OCI-LY7 (cell line): ENCODE results near the gene FNDC3B. TPM values are rescaled to one million over a fixed set of nuclear protein-coding genes. Genes with fewer than 3 reads are reported as not detected.
A peak's percentile ranks its signal among the peaks of the same experiment; 100 is the strongest.

Source experiments
- BruUV-seq: library from RNA; stranded (reverse); fragments of 400-500 nt; replicated peaks from 2 replicates; lab custom pipeline; 2021; lab: Mats Ljungman, UMichigan
- CTCF ChIA-PET: fragments of 300-600 bp; sonication (Branson Sonifier 250); formaldehyde crosslinking; loops from one replicate; lab custom pipeline; 2022; ENCODE audit warnings: antibody characterized with exemption; ENCODE audit not compliant: unreplicated experiment; lab: Charles Lee
- POLR2A ChIA-PET: fragments of 300-600 bp; sonication (Branson Sonifier 250); formaldehyde crosslinking; loops from one replicate; lab custom pipeline; 2022; ENCODE audit warnings: antibody characterized with exemption; lab: Charles Lee
- DNase-seq: peaks from one replicate; pipeline ENCODE4 v3.0.0-alpha.2; 2015; ENCODE audit warnings: low spot score
- H2AFZ ChIP-seq: fragments of 200-600 bp; sonication (generic), shearing (Covaris generic); 2 replicates; pipeline ENCODE4 v1.6.1; 2014; ENCODE audit warnings: mild to moderate bottlenecking, antibody characterized with exemption, low read length, moderate library complexity
- H3K27ac ChIP-seq: fragments of 200-600 bp; sonication (generic); 2 replicates; pipeline ENCODE4 v1.5.1; 2014; ENCODE audit warnings: mixed run types, low read depth, mild to moderate bottlenecking, moderate library complexity, low read length, inconsistent platforms; ENCODE audit not compliant: poor library complexity, severe bottlenecking
- H3K36me3 ChIP-seq: fragments of 200-600 bp; sonication (generic); 2 replicates; pipeline ENCODE4 v1.6.1; 2014; ENCODE audit warnings: mild to moderate bottlenecking, antibody characterized with exemption, low read length, moderate library complexity, mixed read lengths; ENCODE audit not compliant: insufficient read depth
- H3K4me1 ChIP-seq: fragments of 200-600 bp; sonication (generic); 2 replicates; pipeline ENCODE4 v1.5.1; 2014; ENCODE audit warnings: mild to moderate bottlenecking, low read length; ENCODE audit not compliant: insufficient read depth, poor library complexity, severe bottlenecking
- H3K4me2 ChIP-seq: fragments of 200-600 bp; sonication (generic); 2 replicates; pipeline ENCODE4 v1.6.1; 2014; ENCODE audit warnings: mild to moderate bottlenecking, low read length
- H3K4me3 ChIP-seq: fragments of 200-600 bp; sonication (generic); 2 replicates; pipeline ENCODE4 v1.5.1; 2014; ENCODE audit warnings: mild to moderate bottlenecking, low read depth, low read length; ENCODE audit not compliant: poor library complexity, severe bottlenecking
- H3K79me2 ChIP-seq: fragments of 200-600 bp; sonication (generic); 2 replicates; pipeline ENCODE4 v1.6.1; 2016; ENCODE audit warnings: low read depth, mild to moderate bottlenecking, low read length, moderate library complexity, mixed read lengths; ENCODE audit not compliant: insufficient read depth
- H3K9me2 ChIP-seq: fragments of 200-600 bp; sonication (generic); 2 replicates; pipeline ENCODE4 v1.6.1; 2016; ENCODE audit warnings: mild to moderate bottlenecking, low read length, mixed read lengths; ENCODE audit not compliant: insufficient read depth
- H3K9me3 ChIP-seq: fragments of 200-600 bp; sonication (generic); 2 replicates; pipeline ENCODE4 v1.6.1; 2014; ENCODE audit warnings: mild to moderate bottlenecking, mixed run types, low read length, mixed read lengths
- H4K20me1 ChIP-seq: fragments of 200-600 bp; sonication (generic); 2 replicates; pipeline ENCODE4 v1.6.1; 2014; ENCODE audit warnings: mild to moderate bottlenecking, antibody characterized with exemption, low read length, moderate library complexity, mixed read lengths; ENCODE audit not compliant: insufficient read depth
- CTCF ChIP-seq: fragments of 200-600 bp; sonication (generic); conservative IDR thresholded peaks from 2 replicates; pipeline ENCODE4 v1.5.1; 2014; ENCODE audit warnings: mild to moderate bottlenecking, antibody characterized with exemption, low read length, moderate library complexity, mixed read lengths
- EZH2phosphoT487 ChIP-seq: fragments of 200-600 bp; sonication (generic); IDR thresholded peaks from 2 replicates; pipeline ENCODE4 v1.6.1; 2018; ENCODE audit warnings: low read depth, borderline replicate concordance, mild to moderate bottlenecking, mixed run types, antibody characterized with exemption, low read length, moderate library complexity, mixed read lengths
- intact Hi-C: fragments of 100-400 bp; cut with micrococcal nuclease; formaldehyde crosslinking; loops from one replicate; pipeline ENCODE4 v1.10.0; 2022; ENCODE audit not compliant: unreplicated experiment
- total RNA-seq, 2 experiments: library from RNA; depleted of rRNA in 1 of 2; stranded (reverse); fragments of >200 nt in 1 of 2; shearing (Covaris generic) in 1 of 2; gene quantifications; 2 replicates each; pipeline ENCODE4 v1.2.3, GENCODE V29; 2014 to 2022

The FNDC3B gene
- total RNA-seq, 2 experiments from 2014 or later: 23.3 to 28.5 TPM

GRCh38 chr3:172065527-172065926 lies 26.1 kb downstream of the FNDC3B start:
- H3K79me2 ChIP-seq: no peaks in the 10 kb centered on the region; the same call in 1 of the 2 replicates
- H4K20me1 ChIP-seq: no peaks in the 10 kb centered on the region
- H3K4me3 ChIP-seq: no peak overlapping the region
- POLR2A ChIA-PET: interaction anchor here (0.7 to 0.9 kb wide), 2 partner anchors 35 to 1428 kb away, joined by 3 to 4 read pairs; no protein-coding TSS in a partner anchor
- H3K36me3 ChIP-seq: peaks cover 15% of the 10 kb centered on the region
- H3K4me1 ChIP-seq: peaks cover 44% of the 10 kb centered on the region
- no peak overlapping the region for H3K27ac ChIP-seq
- intact Hi-C loops: no loop called here
- no peak overlapping the region for H3K4me2 ChIP-seq
- DNase-seq: no peak
- CTCF ChIA-PET: interaction anchor here (1.0 kb wide), 1 partner anchor 13 kb away, joined by 4 read pairs; no protein-coding TSS in a partner anchor
- H2AFZ ChIP-seq: no peak overlapping the region
- no peaks in the 10 kb centered on the region for H3K9me2 ChIP-seq
- no peak for TF ChIP-seq EZH2phosphoT487
- no peak for TF ChIP-seq CTCF
- BruUV-seq: no TSS peak
- peaks cover 5% of the 10 kb centered on the region; the same call in 1 of the 2 replicates for H3K9me3 ChIP-seq

- Histone ChIP-seq H4K20me1 (no peaks in the 10 kb centered on the region), H3K4me2 (0 out of 2 replicates have a peak overlapping the region, but pooled peaks have one; percentile 1), H3K9me2 (no peaks in the 10 kb centered on the region), H3K4me3 (no peak overlapping the region), H3K9me3 (peaks cover 5% of the 10 kb centered on the region; the same call in 1 of the 2 replicates), H3K4me1 (peaks cover 38% of the 10 kb centered on the region), H2AFZ (no peak overlapping the region), H3K27ac (no peak overlapping the region), H3K36me3 (peaks cover 15% of the 10 kb centered on the region), H3K79me2 (no peaks in the 10 kb centered on the region; the same call in 1 of the 2 replicates)
- ChIA-PET CTCF (interaction anchor here (1.0 kb wide), 1 partner anchor 12 kb away, joined by 4 read pairs; no protein-coding TSS in a partner anchor), POLR2A (interaction anchor here (0.7 to 0.9 kb wide), 2 partner anchors 34 to 1429 kb away, joined by 3 to 4 read pairs; no protein-coding TSS in a partner anchor)
- intact Hi-C loops: no loop called here
- no peak for DNase-seq
- BruUV-seq: no TSS peak
- TF ChIP-seq CTCF (no peak), EZH2phosphoT487 (no peak)
Observed at GRCh38 chr3:172065967-172066762, 26.8 kb downstream of the FNDC3B start.
